RWPE1 (cell line): ENCODE results near the gene MARVELD3.
A peak's percentile ranks its signal among the peaks of the same experiment; 100 is the strongest.
"Not testable (repeated sequence)": the region's sequence is repeated elsewhere in the genome, so short reads cannot be mapped to it uniquely, and the experiment has no call there.

Source experiments
- CTCF ChIA-PET: fragments of 350-600 bp; sonication (Branson Sonifier 250); formaldehyde crosslinking; extraction: SDS; loops from one replicate; lab custom pipeline; 2021; lab: Yijun Ruan, JAX
- POLR2A ChIA-PET: fragments of 400-600 bp; formaldehyde crosslinking; extraction: SDS; loops from one replicate; lab custom pipeline; 2020; ENCODE audit warnings: antibody characterized with exemption; ENCODE audit not compliant: low non-redundant PET; lab: Yijun Ruan, JAX
- DNase-seq: peaks from one replicate; pipeline ENCODE4 v3.0.0; 2012; ENCODE audit warnings: low spot score
- H3K27ac ChIP-seq: fragments of 450-650 bp; 2 replicates; pipeline ENCODE4 v1.5.1; 2017
- CTCF ChIP-seq: fragments of 450-650 bp; conservative IDR thresholded peaks from 2 replicates; pipeline ENCODE4 v1.5.1; 2017; ENCODE audit warnings: low read depth, mild to moderate bottlenecking

The MARVELD3 gene

GRCh38 chr16:71609066-71609465 lies 16.9 kb upstream of the MARVELD3 start:
- TF ChIP-seq CTCF = no peak
- ChIA-PET CTCF (interaction anchor here (0.7 kb wide), 1 partner anchor 45 kb away, joined by 4 read pairs; no protein-coding TSS in a partner anchor), POLR2A (no interaction called here)
- no peak overlapping the region for H3K27ac ChIP-seq
- no peak for DNase-seq

- no peak overlapping the region for H3K27ac ChIP-seq
- DNase-seq = no peak
- CTCF ChIA-PET = interaction anchor here (0.5 to 1.8 kb wide), 20 partner anchors 10 to 284 kb away, joined by 3 to 11 read pairs (median 4); partner anchors contain the start of gene CHST4
- POLR2A ChIA-PET = interaction anchor here (0.6 kb wide), 2 partner anchors 46 kb away, joined by 3 to 5 read pairs; no protein-coding TSS in a partner anchor
- no peak for TF ChIP-seq CTCF
These were observed 15.5 kb upstream of the MARVELD3 start for GRCh38 chr16:71610447-71610846.

- CTCF ChIA-PET = interaction anchor here (0.5 to 1.8 kb wide), 32 partner anchors 9 to 1718 kb away, joined by 3 to 11 read pairs (median 4); partner anchors contain the start of gene CHST4
- POLR2A ChIA-PET = interaction anchor here (0.6 kb wide), 1 partner anchor 46 kb away, joined by 3 read pairs; no protein-coding TSS in a partner anchor
- peak; percentile 75 for TF ChIP-seq CTCF
- H3K27ac ChIP-seq = no peak overlapping the region
- DNase-seq = peak; percentile 67
These were observed 14.8 kb upstream of the MARVELD3 start for GRCh38 chr16:71610936-71611871.

- POLR2A ChIA-PET, H3K27ac ChIP-seq, DNase-seq: not testable (repeated sequence)
- CTCF ChIA-PET = interaction anchor here (0.7 kb wide), 1 partner anchor 288 kb away, joined by 3 read pairs; no protein-coding TSS in a partner anchor
These were observed 11.0 kb upstream of the MARVELD3 start for GRCh38 chr16:71614956-71615355.

GRCh38 chr16:71618429-71618828 lies 7.6 kb upstream of the MARVELD3 start:
- DNase-seq = no peak
- ChIA-PET POLR2A (no interaction called here), CTCF (no interaction called here)
- TF ChIP-seq CTCF = no peak
- no peak overlapping the region for H3K27ac ChIP-seq

- POLR2A ChIA-PET = no interaction called here
- TF ChIP-seq CTCF = no peak
- no peak overlapping the region for H3K27ac ChIP-seq
- DNase-seq = no peak
- CTCF ChIA-PET = interaction anchor here (1.9 kb wide), 1 partner anchor 11 kb away, joined by 6 read pairs; no protein-coding TSS in a partner anchor
These were observed 3.9 kb upstream of the MARVELD3 start for GRCh38 chr16:71622088-71622487.
